ENCODE data around the gene C12orf75.

C12orf75 gene

DNA sequence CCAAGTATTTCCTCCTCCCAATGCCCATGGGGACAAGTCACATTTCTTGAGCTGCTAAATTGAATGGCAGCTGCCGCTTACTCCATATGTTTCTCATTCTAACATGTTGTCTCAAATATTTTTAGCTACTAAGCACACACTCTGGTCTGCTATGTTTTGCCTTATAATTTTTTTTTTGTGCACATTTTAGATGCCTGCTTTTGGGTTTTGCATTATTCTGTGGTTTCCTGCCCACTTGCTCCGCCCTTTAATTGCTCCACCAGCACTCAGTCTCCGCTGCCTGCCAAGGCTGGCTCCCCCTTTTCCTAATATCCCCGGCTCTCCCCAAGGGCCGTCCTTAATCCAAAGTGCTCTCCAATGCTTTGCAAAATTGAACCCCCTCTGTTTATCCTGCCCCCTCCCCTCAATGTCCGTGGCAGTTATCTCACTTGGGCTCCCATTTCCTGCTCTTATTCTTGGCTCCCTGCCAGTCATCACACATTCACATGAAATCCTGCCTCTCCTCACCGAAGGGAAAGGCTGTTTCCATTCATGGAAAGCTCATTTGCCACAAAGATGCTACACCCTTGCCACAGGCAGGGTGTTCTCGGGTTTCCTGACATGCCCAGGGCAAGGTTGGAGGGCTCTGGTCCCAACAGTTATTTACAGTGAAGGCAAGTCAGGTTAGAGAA, 79.4 kb downstream of the C12orf75 start:
- TF ChIP-seq, protein P1, sequence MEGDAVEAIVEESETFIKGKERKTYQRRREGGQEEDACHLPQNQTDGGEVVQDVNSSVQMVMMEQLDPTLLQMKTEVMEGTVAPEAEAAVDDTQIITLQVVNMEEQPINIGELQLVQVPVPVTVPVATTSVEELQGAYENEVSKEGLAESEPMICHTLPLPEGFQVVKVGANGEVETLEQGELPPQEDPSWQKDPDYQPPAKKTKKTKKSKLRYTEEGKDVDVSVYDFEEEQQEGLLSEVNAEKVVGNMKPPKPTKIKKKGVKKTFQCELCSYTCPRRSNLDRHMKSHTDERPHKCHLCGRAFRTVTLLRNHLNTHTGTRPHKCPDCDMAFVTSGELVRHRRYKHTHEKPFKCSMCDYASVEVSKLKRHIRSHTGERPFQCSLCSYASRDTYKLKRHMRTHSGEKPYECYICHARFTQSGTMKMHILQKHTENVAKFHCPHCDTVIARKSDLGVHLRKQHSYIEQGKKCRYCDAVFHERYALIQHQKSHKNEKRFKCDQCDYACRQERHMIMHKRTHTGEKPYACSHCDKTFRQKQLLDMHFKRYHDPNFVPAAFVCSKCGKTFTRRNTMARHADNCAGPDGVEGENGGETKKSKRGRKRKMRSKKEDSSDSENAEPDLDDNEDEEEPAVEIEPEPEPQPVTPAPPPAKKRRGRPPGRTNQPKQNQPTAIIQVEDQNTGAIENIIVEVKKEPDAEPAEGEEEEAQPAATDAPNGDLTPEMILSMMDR (IDR thresholded peaks at IDR 0.05; ENCODE audit: insufficient read depth, low read depth, low read length, missing control alignments) = no peak
- DNase-seq (ENCODE audit: low read depth) = no peak
- H3K4me3 ChIP-seq (ENCODE audit: low read depth, low read length) = no peak overlapping the region

DNA sequence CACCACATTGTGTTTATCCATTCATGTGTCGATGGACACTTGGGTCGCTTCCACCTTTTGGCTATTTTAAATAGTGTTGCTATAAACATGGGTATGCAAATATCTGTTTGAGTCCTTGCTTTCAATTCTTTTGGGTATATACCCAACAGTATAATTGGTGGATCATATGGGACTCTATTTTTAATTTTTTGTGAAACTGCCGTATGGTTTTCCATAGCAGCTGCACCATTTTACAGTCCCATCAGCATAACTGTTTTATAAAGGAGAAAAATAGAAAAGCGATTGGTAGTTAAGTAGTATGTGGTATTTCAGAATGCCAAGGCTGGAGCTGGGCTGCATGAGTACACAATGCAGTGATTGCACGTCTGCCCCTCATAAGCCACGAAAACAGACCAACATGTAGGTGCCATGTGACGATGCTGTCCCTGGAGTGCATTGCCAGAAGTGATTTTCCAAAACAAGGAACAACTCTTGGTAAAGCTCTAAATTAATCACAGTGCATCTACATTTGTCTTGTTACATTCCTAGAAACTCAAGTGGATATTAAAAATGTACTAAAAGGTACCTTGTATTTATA, 83.5 kb downstream of the C12orf75 start:
- DNase-seq (ENCODE audit: low read depth) = no peak
- TF ChIP-seq, protein P1 (IDR thresholded peaks at IDR 0.05; ENCODE audit: insufficient read depth, low read depth, low read length, missing control alignments) = no peak
- H3K4me3 ChIP-seq (ENCODE audit: low read depth, low read length) = no peak overlapping the region

DNA sequence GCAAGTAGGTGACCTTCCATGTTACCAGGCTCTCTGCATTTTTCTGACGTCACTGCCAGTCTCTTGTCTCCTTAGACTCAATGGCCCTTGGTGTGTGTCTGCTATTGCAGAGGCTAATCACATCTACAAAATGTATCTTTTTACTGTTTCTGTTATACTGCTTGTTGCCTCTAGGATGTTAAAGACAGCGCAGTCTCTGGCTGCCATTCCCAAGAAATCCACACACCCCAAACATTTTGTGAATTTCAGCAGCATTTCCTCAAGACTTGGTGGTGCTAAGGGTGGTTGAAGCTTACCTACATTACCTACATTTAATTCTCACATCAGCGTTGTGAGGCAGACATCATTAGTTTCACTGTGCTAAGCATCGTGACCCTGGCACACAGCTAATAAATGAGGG, 87.2 kb downstream of the C12orf75 start:
- H3K4me3 ChIP-seq (ENCODE audit: low read depth, low read length) = no peak overlapping the region
- DNase-seq (ENCODE audit: low read depth) = no peak
- TF ChIP-seq, protein P1 (IDR thresholded peaks at IDR 0.05; ENCODE audit: insufficient read depth, low read depth, low read length, missing control alignments) = no peak

DNA sequence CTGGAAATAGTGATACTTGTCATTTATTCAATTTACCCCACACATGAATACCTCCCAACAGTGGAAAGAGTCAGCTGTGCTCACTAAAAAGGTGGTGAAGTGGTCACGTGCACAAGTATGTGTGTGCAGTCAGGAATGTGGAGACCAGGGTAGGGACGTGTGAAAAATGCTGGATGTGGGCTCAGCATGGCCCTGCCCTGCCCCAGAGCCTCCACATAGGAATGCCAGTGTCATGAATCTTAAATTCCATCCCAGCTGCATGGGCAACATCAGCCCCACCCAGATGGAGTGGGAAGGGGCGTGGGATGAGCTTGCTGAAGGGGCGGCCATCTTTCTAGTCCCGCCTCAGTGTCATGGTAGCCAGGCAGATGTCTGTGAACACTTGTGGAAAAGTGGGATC, 87.7 kb downstream of the C12orf75 start:
- TF ChIP-seq, protein P1 (IDR thresholded peaks at IDR 0.05; ENCODE audit: insufficient read depth, low read depth, low read length, missing control alignments) = no peak
- no peak overlapping the region for H3K4me3 ChIP-seq (ENCODE audit: low read depth, low read length)
- DNase-seq (ENCODE audit: low read depth) = no peak

DNA sequence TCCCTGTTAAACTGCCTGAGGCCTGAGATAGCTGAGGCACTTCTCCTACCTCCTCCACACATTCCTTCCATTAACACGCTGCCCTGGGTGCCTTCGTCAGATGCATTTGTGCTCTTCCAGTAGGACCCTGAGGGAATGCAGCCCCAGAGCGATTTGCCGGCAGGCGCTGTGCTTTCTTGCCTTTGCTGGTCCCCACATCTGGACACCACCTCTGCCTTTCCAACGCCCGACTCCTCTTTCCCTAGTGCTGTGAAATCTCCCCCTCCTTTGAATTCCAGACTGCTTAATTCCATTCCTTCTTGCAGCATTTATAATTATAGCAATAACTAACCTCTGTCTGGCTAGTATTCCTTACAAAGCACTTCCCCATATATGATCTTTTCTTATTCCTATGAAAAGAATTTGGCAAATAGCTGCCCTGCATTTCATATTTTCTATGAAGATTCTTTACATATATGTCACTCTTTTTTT, 88.4 kb downstream of the C12orf75 start:
- DNase-seq (ENCODE audit: low read depth) = no peak
- H3K4me3 ChIP-seq (ENCODE audit: low read depth, low read length) = no peak overlapping the region
- TF ChIP-seq, protein P1 (IDR thresholded peaks at IDR 0.05; ENCODE audit: insufficient read depth, low read depth, low read length, missing control alignments) = no peak

DNA sequence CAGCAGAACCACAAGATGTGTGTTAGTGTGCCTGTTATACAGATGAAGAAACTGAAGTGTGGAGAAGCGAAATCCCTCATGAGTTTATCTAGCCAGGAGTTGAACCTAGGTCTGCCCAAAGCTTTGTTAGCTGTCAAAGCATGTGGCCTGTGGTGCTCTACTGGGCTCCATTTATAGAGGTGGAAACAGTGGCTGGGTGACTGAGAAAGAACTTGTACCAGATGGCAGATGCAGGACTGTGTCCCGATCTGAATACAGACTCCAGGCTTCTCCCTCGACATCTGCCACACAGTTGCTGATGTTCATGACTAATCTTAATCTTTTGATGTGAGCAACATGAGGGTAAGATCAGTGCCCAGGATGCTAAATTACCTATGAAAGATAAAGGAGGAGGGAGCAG, 89.1 kb downstream of the C12orf75 start:
- TF ChIP-seq, protein P1 (IDR thresholded peaks at IDR 0.05; ENCODE audit: insufficient read depth, low read depth, low read length, missing control alignments) = no peak
- no peak for DNase-seq (ENCODE audit: low read depth)
- H3K4me3 ChIP-seq (ENCODE audit: low read depth, low read length) = no peak overlapping the region
